Measurements from ENCODE around the gene KIF18B. TPM values are rescaled to one million over a fixed set of nuclear protein-coding genes. Genes with fewer than 3 reads are reported as not detected.

The KIF18B gene
- total and polyA plus RNA-seq, 2 of the 13 experiments (the other 11 are each of a cell fraction or from before 2014, with no cell fraction given): 15.2 to 15.3 TPM

DNA sequence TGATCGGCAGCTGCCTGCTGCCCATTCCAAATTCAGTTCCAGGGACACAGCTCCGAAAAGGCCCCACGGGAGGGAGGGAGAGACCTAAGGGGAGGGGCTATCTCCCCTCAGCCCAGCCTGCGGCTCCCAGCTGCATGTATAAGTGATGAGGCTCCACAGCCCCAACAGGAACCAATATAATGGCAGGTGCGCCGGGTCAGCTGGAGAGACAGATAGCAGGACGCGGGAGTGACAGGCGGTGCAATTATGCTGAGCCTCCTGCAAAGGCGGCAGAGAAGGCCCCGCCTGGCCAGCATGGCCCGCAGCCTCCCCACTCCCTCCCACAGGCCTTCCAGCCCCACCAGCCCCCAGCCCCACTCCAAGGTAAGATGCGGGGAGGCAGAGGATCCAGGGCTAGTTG is 28.6 kb upstream of the KIF18B start:
- DNase-seq (ENCODE audit: low spot score) (no peak), ATAC-seq (no peak), FAIRE-seq (no peak)
- Histone ChIP-seq H3K9ac (ENCODE audit: insufficient read depth, low read depth, low read length) (no peak overlapping the region), H3K27ac (ENCODE audit: extremely low read length, insufficient read depth, low read length) (no peak overlapping the region), H3K36me3 (replicated peaks in 1 of 2; ENCODE audit: control insufficient read depth in 1 of 2, insufficient read depth in 2 of 2, low read length in 2 of 2) (no peaks in the 10 kb centered on the region), H3K27me3 (ENCODE audit: control insufficient read depth in 1 of 2, insufficient read depth in 2 of 2, low read length in 2 of 2) (peaks cover 20 to 74% of the 10 kb centered on the region in 2 experiments), H4K20me1 (ENCODE audit: insufficient read depth, low read length) (no peaks in the 10 kb centered on the region), H3K4me1 (ENCODE audit: insufficient read depth, low read length) (peaks cover 32% of the 10 kb centered on the region), H2AFZ (ENCODE audit: low read length) (no peak overlapping the region), H3K4me2 (ENCODE audit: low read depth, low read length) (no peak overlapping the region), H3K9me3 (ENCODE audit: low read length) (no peaks in the 10 kb centered on the region), H3K79me2 (ENCODE audit: insufficient read depth, low read length) (no peaks in the 10 kb centered on the region), H3K4me3 (replicated peaks in 1 of 3; ENCODE audit: insufficient read depth in 1 of 3, low read depth in 2 of 3, low read length in 3 of 3) (no peak overlapping the region)
- intact Hi-C loops (cut with micrococcal nuclease; ENCODE audit: unreplicated experiment) (no loop called here), in situ Hi-C loops (cut with HindIII; ENCODE audit: extremely low pct_ligation_motif_present, low pct_unique_long_range_greater_than_20kb) (no loop called here)
- BruUV-seq (replicated peaks): no TSS peak
- ChIA-PET CTCF (ENCODE audit: low intra/inter-chr PET ratio, low total read pairs) (no interaction called here), POLR2A (no interaction called here)
- 49% methylated on average over 10 of the region's 13 CpGs for WGBS (ENCODE audit: low lambda C conversion rate)
- TF ChIP-seq BRD4 (CRISPR knock-in tag; IDR thresholded peaks at IDR 0.05) (no peak), SMARCE1 (IDR thresholded peaks at IDR 0.05; ENCODE audit: borderline replicate concordance) (no peak), ZNF282 (IDR thresholded peaks at IDR 0.05; ENCODE audit: partially characterized antibody) (no peak), ZNF460 (CRISPR knock-in tag; IDR thresholded peaks at IDR 0.05; ENCODE audit: borderline replicate concordance) (no peak), ZNF234 (CRISPR knock-in tag; conservative IDR thresholded peaks at IDR 0.05) (no peak), HNF4A (CRISPR knock-in tag; IDR thresholded peaks at IDR 0.05) (no peak), SAFB2 (CRISPR knock-in tag; IDR thresholded peaks at IDR 0.05; ENCODE audit: borderline replicate concordance, low read depth) (no peak), KDM4B (CRISPR knock-in tag; IDR thresholded peaks at IDR 0.05) (no peak), SP1 (IDR thresholded peaks at IDR 0.05) (no peak), SP1 (CRISPR knock-in tag; IDR thresholded peaks at IDR 0.05) (no peak), RFX3 (CRISPR knock-in tag; IDR thresholded peaks at IDR 0.05) (no peak), TRIM22 (IDR thresholded peaks at IDR 0.05) (no peak), WIZ (CRISPR knock-in tag; IDR thresholded peaks at IDR 0.05) (no peak), XRCC5 (optimal IDR thresholded peaks at IDR 0.05; ENCODE audit: low read length) (no peak), FOSL1 (CRISPR knock-in tag; IDR thresholded peaks at IDR 0.05; ENCODE audit: borderline replicate concordance) (no peak), ZNF205 (CRISPR knock-in tag; IDR thresholded peaks at IDR 0.05) (no peak)
- TF ChIP-seq, protein P1, sequence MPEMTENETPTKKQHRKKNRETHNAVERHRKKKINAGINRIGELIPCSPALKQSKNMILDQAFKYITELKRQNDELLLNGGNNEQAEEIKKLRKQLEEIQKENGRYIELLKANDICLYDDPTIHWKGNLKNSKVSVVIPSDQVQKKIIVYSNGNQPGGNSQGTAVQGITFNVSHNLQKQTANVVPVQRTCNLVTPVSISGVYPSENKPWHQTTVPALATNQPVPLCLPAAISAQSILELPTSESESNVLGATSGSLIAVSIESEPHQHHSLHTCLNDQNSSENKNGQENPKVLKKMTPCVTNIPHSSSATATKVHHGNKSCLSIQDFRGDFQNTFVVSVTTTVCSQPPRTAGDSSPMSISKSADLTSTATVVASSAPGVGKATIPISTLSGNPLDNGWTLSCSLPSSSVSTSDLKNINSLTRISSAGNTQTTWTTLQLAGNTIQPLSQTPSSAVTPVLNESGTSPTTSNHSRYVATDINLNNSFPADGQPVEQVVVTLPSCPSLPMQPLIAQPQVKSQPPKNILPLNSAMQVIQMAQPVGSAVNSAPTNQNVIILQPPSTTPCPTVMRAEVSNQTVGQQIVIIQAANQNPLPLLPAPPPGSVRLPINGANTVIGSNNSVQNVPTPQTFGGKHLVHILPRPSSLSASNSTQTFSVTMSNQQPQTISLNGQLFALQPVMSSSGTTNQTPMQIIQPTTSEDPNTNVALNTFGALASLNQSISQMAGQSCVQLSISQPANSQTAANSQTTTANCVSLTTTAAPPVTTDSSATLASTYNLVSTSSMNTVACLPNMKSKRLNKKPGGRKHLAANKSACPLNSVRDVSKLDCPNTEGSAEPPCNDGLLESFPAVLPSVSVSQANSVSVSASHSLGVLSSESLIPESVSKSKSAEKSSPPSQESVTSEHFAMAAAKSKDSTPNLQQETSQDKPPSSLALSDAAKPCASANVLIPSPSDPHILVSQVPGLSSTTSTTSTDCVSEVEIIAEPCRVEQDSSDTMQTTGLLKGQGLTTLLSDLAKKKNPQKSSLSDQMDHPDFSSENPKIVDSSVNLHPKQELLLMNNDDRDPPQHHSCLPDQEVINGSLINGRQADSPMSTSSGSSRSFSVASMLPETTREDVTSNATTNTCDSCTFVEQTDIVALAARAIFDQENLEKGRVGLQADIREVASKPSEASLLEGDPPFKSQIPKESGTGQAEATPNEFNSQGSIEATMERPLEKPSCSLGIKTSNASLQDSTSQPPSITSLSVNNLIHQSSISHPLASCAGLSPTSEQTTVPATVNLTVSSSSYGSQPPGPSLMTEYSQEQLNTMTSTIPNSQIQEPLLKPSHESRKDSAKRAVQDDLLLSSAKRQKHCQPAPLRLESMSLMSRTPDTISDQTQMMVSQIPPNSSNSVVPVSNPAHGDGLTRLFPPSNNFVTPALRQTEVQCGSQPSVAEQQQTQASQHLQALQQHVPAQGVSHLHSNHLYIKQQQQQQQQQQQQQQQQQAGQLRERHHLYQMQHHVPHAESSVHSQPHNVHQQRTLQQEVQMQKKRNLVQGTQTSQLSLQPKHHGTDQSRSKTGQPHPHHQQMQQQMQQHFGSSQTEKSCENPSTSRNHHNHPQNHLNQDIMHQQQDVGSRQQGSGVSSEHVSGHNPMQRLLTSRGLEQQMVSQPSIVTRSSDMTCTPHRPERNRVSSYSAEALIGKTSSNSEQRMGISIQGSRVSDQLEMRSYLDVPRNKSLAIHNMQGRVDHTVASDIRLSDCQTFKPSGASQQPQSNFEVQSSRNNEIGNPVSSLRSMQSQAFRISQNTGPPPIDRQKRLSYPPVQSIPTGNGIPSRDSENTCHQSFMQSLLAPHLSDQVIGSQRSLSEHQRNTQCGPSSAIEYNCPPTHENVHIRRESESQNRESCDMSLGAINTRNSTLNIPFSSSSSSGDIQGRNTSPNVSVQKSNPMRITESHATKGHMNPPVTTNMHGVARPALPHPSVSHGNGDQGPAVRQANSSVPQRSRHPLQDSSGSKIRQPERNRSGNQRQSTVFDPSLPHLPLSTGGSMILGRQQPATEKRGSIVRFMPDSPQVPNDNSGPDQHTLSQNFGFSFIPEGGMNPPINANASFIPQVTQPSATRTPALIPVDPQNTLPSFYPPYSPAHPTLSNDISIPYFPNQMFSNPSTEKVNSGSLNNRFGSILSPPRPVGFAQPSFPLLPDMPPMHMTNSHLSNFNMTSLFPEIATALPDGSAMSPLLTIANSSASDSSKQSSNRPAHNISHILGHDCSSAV (CRISPR knock-in tag; IDR thresholded peaks at IDR 0.05; ENCODE audit: borderline replicate concordance): no peak
- TF ChIP-seq, protein P2, sequence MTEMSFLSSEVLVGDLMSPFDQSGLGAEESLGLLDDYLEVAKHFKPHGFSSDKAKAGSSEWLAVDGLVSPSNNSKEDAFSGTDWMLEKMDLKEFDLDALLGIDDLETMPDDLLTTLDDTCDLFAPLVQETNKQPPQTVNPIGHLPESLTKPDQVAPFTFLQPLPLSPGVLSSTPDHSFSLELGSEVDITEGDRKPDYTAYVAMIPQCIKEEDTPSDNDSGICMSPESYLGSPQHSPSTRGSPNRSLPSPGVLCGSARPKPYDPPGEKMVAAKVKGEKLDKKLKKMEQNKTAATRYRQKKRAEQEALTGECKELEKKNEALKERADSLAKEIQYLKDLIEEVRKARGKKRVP (CRISPR knock-in tag; IDR thresholded peaks at IDR 0.05): no peak
